Neutrophil (primary cell): Measurements from ENCODE around the gene GTF3A.
"Not testable (repeated sequence)": the region's sequence is repeated elsewhere in the genome, so short reads cannot be mapped to it uniquely, and the experiment has no call there.

Experiments used
- H3K27ac ChIP-seq: fragments of 200-600 bp; sonication (generic); 2 replicates; pipeline ENCODE4 v1.5.1; 2016; ENCODE audit warnings: mild to moderate bottlenecking, moderate library complexity
- H3K27me3 ChIP-seq: fragments of 200-600 bp; sonication (generic); 2 replicates; pipeline ENCODE4 v1.6.0; 2016; ENCODE audit warnings: mild to moderate bottlenecking
- H3K36me3 ChIP-seq: fragments of 200-600 bp; sonication (generic); 2 replicates; pipeline ENCODE4 v1.5.1; 2017
- H3K4me1 ChIP-seq, 2 experiments: fragments of 200-600 bp in 1 of 2; sonication (generic) in 1 of 2; 1 replicate in 1 of 2; 2 replicates in 1 of 2; pipeline versions ENCODE4 v1.5.1 to v1.6.1; 2013 to 2016; ENCODE audit warnings: low read depth in 1 of 2, low read length in 1 of 2, mild to moderate bottlenecking in 1 of 2, moderate library complexity in 1 of 2; ENCODE audit not compliant: control insufficient read depth in 1 of 2, insufficient read depth in 1 of 2
- H3K4me3 ChIP-seq, 2 experiments: fragments of 200-600 bp in 1 of 2; sonication (generic) in 1 of 2; 1 replicate in 1 of 2; 2 replicates in 1 of 2; pipeline ENCODE4 v1.5.1; 2013 to 2016; ENCODE audit warnings: low read depth in 1 of 2, low read length in 1 of 2, mild to moderate bottlenecking in 1 of 2, moderate library complexity in 1 of 2
- H3K9me3 ChIP-seq: fragments of 200-600 bp; sonication (generic); 2 replicates; pipeline ENCODE4 v1.5.1; 2016
- CTCF ChIP-seq: fragments of 200-600 bp; sonication (generic); IDR thresholded peaks from 2 replicates; pipeline ENCODE4 v1.5.1; 2016; ENCODE audit warnings: antibody characterized with exemption

GTF3A gene

GRCh38 chr13:27391471-27391870 lies 32.9 kb upstream of the GTF3A start:
- H3K36me3 ChIP-seq = no peaks in the 10 kb centered on the region
- no peak overlapping the region for H3K27ac ChIP-seq
- no peaks in the 10 kb centered on the region for H3K9me3 ChIP-seq
- H3K4me3 ChIP-seq = no peak overlapping the region
- H3K27me3 ChIP-seq = no peaks in the 10 kb centered on the region
- TF ChIP-seq CTCF = no peak
- peaks cover 8 to 9% of the 10 kb centered on the region in 2 experiments for H3K4me1 ChIP-seq

- Histone ChIP-seq H3K27ac (no peak overlapping the region), H3K36me3 (no peaks in the 10 kb centered on the region), H3K4me3 (no peak overlapping the region), H3K9me3 (no peaks in the 10 kb centered on the region), H3K27me3 (no peaks in the 10 kb centered on the region), H3K4me1 (peaks cover 8 to 9% of the 10 kb centered on the region in 2 experiments)
- TF ChIP-seq CTCF = no peak
Observed at GRCh38 chr13:27393101-27393500, 31.3 kb upstream of the GTF3A start.

GRCh38 chr13:27395007-27395510 lies 29.4 kb upstream of the GTF3A start:
- H3K27ac ChIP-seq = no peak overlapping the region
- H3K4me3 ChIP-seq = no peak overlapping the region
- H3K36me3 ChIP-seq = no peaks in the 10 kb centered on the region
- TF ChIP-seq CTCF = no peak
- peaks cover 8 to 9% of the 10 kb centered on the region in 2 experiments for H3K4me1 ChIP-seq
- no peaks in the 10 kb centered on the region for H3K27me3 ChIP-seq
- H3K9me3 ChIP-seq = no peaks in the 10 kb centered on the region

- Histone ChIP-seq H3K36me3 (no peaks in the 10 kb centered on the region), H3K27me3 (no peaks in the 10 kb centered on the region), H3K4me3 (no peak overlapping the region), H3K9me3 (no peaks in the 10 kb centered on the region), H3K27ac (no peak overlapping the region), H3K4me1 (peaks cover 12% of the 10 kb centered on the region in 2 experiments)
- TF ChIP-seq CTCF = no peak
Observed at GRCh38 chr13:27396252-27396846, 28.1 kb upstream of the GTF3A start.

- Histone ChIP-seq H3K27me3 (no peaks in the 10 kb centered on the region), H3K36me3 (no peaks in the 10 kb centered on the region), H3K4me3 (no peak overlapping the region), H3K27ac (no peak overlapping the region), H3K9me3 (no peaks in the 10 kb centered on the region), H3K4me1 (peaks cover 8 to 10% of the 10 kb centered on the region in 2 experiments)
- no peak for TF ChIP-seq CTCF
Observed at GRCh38 chr13:27398360-27398759, 26.1 kb upstream of the GTF3A start.

GRCh38 chr13:27400405-27400804 lies 24.0 kb upstream of the GTF3A start:
- not testable (repeated sequence) for H3K9me3 ChIP-seq, H3K27ac ChIP-seq, H3K36me3 ChIP-seq, H3K4me3 ChIP-seq, H3K4me1 ChIP-seq, H3K27me3 ChIP-seq
